ENCODE measurements around the gene ZFAND2A.

Gene ZFAND2A

DNA sequence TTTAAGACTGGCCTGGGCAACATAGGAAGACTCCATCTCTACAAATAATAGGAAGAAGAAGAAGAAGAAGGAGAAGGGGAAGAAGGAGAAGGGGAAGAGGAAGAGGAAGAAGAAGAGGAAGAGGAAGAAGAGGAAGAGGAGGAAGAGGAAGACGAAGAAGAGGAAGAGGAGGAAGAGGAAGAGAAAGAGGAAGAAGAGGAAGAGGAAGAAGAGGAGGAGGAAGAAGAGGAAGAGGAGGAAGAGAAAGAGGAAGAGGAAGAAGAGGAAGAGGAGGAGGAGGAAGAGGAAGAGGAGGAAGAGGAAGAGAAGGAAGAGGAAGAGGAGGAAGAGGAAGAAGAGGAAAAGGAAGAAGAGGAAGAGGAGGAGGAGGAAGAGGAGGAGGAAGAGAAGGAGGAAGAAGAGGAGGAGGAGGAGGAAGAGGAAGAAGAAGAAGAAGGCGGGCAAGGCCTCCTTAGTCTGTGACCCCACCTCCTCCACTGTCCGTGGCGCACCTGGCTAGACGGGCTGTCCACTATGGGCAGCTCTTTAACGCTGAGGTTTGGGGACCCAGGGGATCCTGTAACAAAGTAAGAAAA is 28.8 kb upstream of the ZFAND2A start:
- H4K20me1 ChIP-seq (ENCODE audit: insufficient read depth, low read length, poor library complexity, severe bottlenecking): no peaks in the 10 kb centered on the region
- H3K27me3 ChIP-seq (ENCODE audit: insufficient read depth, low read length, poor library complexity, severe bottlenecking): no peaks in the 10 kb centered on the region
- TF ChIP-seq, protein P1, sequence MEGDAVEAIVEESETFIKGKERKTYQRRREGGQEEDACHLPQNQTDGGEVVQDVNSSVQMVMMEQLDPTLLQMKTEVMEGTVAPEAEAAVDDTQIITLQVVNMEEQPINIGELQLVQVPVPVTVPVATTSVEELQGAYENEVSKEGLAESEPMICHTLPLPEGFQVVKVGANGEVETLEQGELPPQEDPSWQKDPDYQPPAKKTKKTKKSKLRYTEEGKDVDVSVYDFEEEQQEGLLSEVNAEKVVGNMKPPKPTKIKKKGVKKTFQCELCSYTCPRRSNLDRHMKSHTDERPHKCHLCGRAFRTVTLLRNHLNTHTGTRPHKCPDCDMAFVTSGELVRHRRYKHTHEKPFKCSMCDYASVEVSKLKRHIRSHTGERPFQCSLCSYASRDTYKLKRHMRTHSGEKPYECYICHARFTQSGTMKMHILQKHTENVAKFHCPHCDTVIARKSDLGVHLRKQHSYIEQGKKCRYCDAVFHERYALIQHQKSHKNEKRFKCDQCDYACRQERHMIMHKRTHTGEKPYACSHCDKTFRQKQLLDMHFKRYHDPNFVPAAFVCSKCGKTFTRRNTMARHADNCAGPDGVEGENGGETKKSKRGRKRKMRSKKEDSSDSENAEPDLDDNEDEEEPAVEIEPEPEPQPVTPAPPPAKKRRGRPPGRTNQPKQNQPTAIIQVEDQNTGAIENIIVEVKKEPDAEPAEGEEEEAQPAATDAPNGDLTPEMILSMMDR (conservative IDR thresholded peaks at IDR 0.05; ENCODE audit: low read length): no peak
- no peak for TF ChIP-seq EZH2phosphoT487 (IDR thresholded peaks at IDR 0.05; ENCODE audit: borderline replicate concordance)
- H3K36me3 ChIP-seq (ENCODE audit: insufficient read depth, low read length): no peaks in the 10 kb centered on the region
- no peaks in the 10 kb centered on the region for H3K9me3 ChIP-seq (ENCODE audit: insufficient read depth, low read depth, low read length)
- H3K9me2 ChIP-seq (replicated peaks; ENCODE audit: low read depth, low read length): no peaks in the 10 kb centered on the region
- H3K4me2 ChIP-seq (ENCODE audit: low read depth, low read length, poor library complexity, severe bottlenecking): no peak overlapping the region
- no peak overlapping the region for H3K9ac ChIP-seq (ENCODE audit: low read depth, low read length, poor library complexity, severe bottlenecking)
- no peak overlapping the region for H3K4me3 ChIP-seq (ENCODE audit: low read length, poor library complexity, severe bottlenecking)
- no peak overlapping the region for H2AFZ ChIP-seq (ENCODE audit: low read length)
- H3F3A ChIP-seq (ENCODE audit: low read depth): no peaks in the 10 kb centered on the region
- no peaks in the 10 kb centered on the region for H3K79me2 ChIP-seq (ENCODE audit: insufficient read depth, low read length)
- H3K4me1 ChIP-seq (ENCODE audit: insufficient read depth, low read length, poor library complexity, severe bottlenecking): peaks cover 19% of the 10 kb centered on the region

- no peak for TF ChIP-seq EZH2phosphoT487 (IDR thresholded peaks at IDR 0.05; ENCODE audit: borderline replicate concordance)
- TF ChIP-seq, protein P1 (conservative IDR thresholded peaks at IDR 0.05; ENCODE audit: low read length): no peak
Measured at GRCh38 chr7:1187127-1187526, 27.1 kb upstream of the ZFAND2A start.

GRCh38 chr7:1181640-1182039 is 21.6 kb upstream of the ZFAND2A start:
- Histone ChIP-seq H3F3A (ENCODE audit: low read depth) (no peaks in the 10 kb centered on the region), H3K4me1 (ENCODE audit: insufficient read depth, low read length, poor library complexity, severe bottlenecking) (peaks cover 2% of the 10 kb centered on the region), H3K79me2 (ENCODE audit: insufficient read depth, low read length) (no peaks in the 10 kb centered on the region), H4K20me1 (ENCODE audit: insufficient read depth, low read length, poor library complexity, severe bottlenecking) (no peaks in the 10 kb centered on the region), H2AFZ (ENCODE audit: low read length) (no peak overlapping the region), H3K4me2 (ENCODE audit: low read depth, low read length, poor library complexity, severe bottlenecking) (no peak overlapping the region), H3K4me3 (ENCODE audit: low read length, poor library complexity, severe bottlenecking) (no peak overlapping the region), H3K9me2 (replicated peaks; ENCODE audit: low read depth, low read length) (no peaks in the 10 kb centered on the region), H3K9ac (ENCODE audit: low read depth, low read length, poor library complexity, severe bottlenecking) (no peak overlapping the region), H3K9me3 (ENCODE audit: insufficient read depth, low read depth, low read length) (no peaks in the 10 kb centered on the region), H3K27me3 (ENCODE audit: insufficient read depth, low read length, poor library complexity, severe bottlenecking) (no peaks in the 10 kb centered on the region), H3K36me3 (ENCODE audit: insufficient read depth, low read length) (no peaks in the 10 kb centered on the region)
- no peak for TF ChIP-seq EZH2phosphoT487 (IDR thresholded peaks at IDR 0.05; ENCODE audit: borderline replicate concordance)
- TF ChIP-seq, protein P1 (conservative IDR thresholded peaks at IDR 0.05; ENCODE audit: low read length): no peak

More at GRCh38 chr7:1187127-1187526, 27.1 kb upstream of the ZFAND2A start:
- Histone ChIP-seq H4K20me1 (ENCODE audit: insufficient read depth, low read length, poor library complexity, severe bottlenecking) (no peaks in the 10 kb centered on the region), H3K4me2 (ENCODE audit: low read depth, low read length, poor library complexity, severe bottlenecking) (no peak overlapping the region), H3K4me1 (ENCODE audit: insufficient read depth, low read length, poor library complexity, severe bottlenecking) (peaks cover 9% of the 10 kb centered on the region), H3K9ac (ENCODE audit: low read depth, low read length, poor library complexity, severe bottlenecking) (no peak overlapping the region), H3K27me3 (ENCODE audit: insufficient read depth, low read length, poor library complexity, severe bottlenecking) (no peaks in the 10 kb centered on the region), H3K9me3 (ENCODE audit: insufficient read depth, low read depth, low read length) (no peaks in the 10 kb centered on the region), H3K4me3 (ENCODE audit: low read length, poor library complexity, severe bottlenecking) (no peak overlapping the region), H3F3A (ENCODE audit: low read depth) (no peaks in the 10 kb centered on the region), H3K79me2 (ENCODE audit: insufficient read depth, low read length) (no peaks in the 10 kb centered on the region), H3K36me3 (ENCODE audit: insufficient read depth, low read length) (no peaks in the 10 kb centered on the region), H2AFZ (ENCODE audit: low read length) (no peak overlapping the region), H3K9me2 (replicated peaks; ENCODE audit: low read depth, low read length) (no peaks in the 10 kb centered on the region)

All from Loucy (cell line).